Neural cell (in vitro differentiated cells): ENCODE results near the gene PORCN. TPM values are rescaled to one million over a fixed set of nuclear protein-coding genes. Genes with fewer than 3 reads are reported as not detected.

Source experiments
- H2AFZ ChIP-seq: fragments of 200-600, 300-800 bp; sonication (generic), shearing (Covaris generic); 2 replicates; pipeline ENCODE4 v1.6.0; 2014; ENCODE audit warnings: low read depth, mild to moderate bottlenecking, antibody characterized with exemption, low read length, moderate library complexity
- H3F3A ChIP-seq: fragments of 200-600 bp; shearing (Covaris generic); 2 replicates; pipeline ENCODE4 v1.6.1; 2016; ENCODE audit warnings: mild to moderate bottlenecking, moderate library complexity, mixed read lengths, antibody characterized with exemption, low read length; ENCODE audit not compliant: insufficient read depth, poor library complexity, severe bottlenecking
- H3K27ac ChIP-seq: fragments of 200-600, 300-800 bp; sonication (generic), shearing (Covaris generic); 2 replicates; pipeline ENCODE4 v1.5.1; 2014; ENCODE audit warnings: mild to moderate bottlenecking, low read length, moderate library complexity
- H3K27me3 ChIP-seq: fragments of 300-800, 200-600 bp; sonication (generic), shearing (Covaris generic); 2 replicates; pipeline ENCODE4 v1.6.0; 2014; ENCODE audit warnings: mild to moderate bottlenecking, low read depth, low read length, moderate library complexity; ENCODE audit not compliant: insufficient read depth
- H3K36me3 ChIP-seq: fragments of 300-800, 200-600 bp; sonication (generic), shearing (Covaris generic); 2 replicates; pipeline ENCODE4 v1.5.1; 2014; ENCODE audit warnings: mild to moderate bottlenecking, antibody characterized with exemption, low read length, moderate library complexity; ENCODE audit not compliant: insufficient read depth
- H3K4me2 ChIP-seq: fragments of 300-800, 200-600 bp; sonication (generic), shearing (Covaris generic); 2 replicates; pipeline ENCODE4 v1.6.0; 2014; ENCODE audit warnings: mild to moderate bottlenecking, low read length
- H3K4me3 ChIP-seq: fragments of 300-800, 200-600 bp; sonication (generic), shearing (Covaris generic); 2 replicates; pipeline ENCODE4 v1.5.1; 2014; ENCODE audit warnings: mild to moderate bottlenecking, low read length, moderate library complexity
- H3K79me2 ChIP-seq: fragments of 200-600 bp; shearing (Covaris generic); replicated peaks from 2 replicates; pipeline ENCODE4 v1.6.0; 2014; ENCODE audit warnings: mild to moderate bottlenecking, low read length, moderate library complexity; ENCODE audit not compliant: insufficient read depth
- H3K9ac ChIP-seq: fragments of 300-800, 200-600 bp; sonication (generic), shearing (Covaris generic); 2 replicates; pipeline ENCODE4 v1.6.1; 2016; ENCODE audit warnings: mild to moderate bottlenecking, low read length, mixed read lengths
- H3K9me2 ChIP-seq: fragments of 200-600 bp; shearing (Covaris generic); 2 replicates; pipeline ENCODE4 v1.6.1; 2016; ENCODE audit warnings: mild to moderate bottlenecking, low read length, mixed read lengths; ENCODE audit not compliant: insufficient read depth
- H3K9me3 ChIP-seq: fragments of 200-600, 300-800 bp; sonication (generic), shearing (Covaris generic); 2 replicates; pipeline ENCODE4 v1.6.1; 2016; ENCODE audit warnings: mild to moderate bottlenecking, mixed run types, low read length, moderate library complexity, mixed read lengths
- H4K20me1 ChIP-seq: fragments of 200-600 bp; shearing (Covaris generic); 2 replicates; pipeline ENCODE4 v1.6.1; 2016; ENCODE audit warnings: mild to moderate bottlenecking, mixed run types; ENCODE audit not compliant: insufficient read depth
- EP300 ChIP-seq: fragments of 450-650 bp; conservative IDR thresholded peaks from 2 replicates; pipeline ENCODE4 v1.6.1; 2014; ENCODE audit warnings: antibody characterized with exemption, mild to moderate bottlenecking, moderate library complexity; ENCODE audit not compliant: poor library complexity, severe bottlenecking
- EZH2 ChIP-seq: fragments of 200-600, 300-800 bp; shearing (Covaris generic), sonication (generic); IDR thresholded peaks from 2 replicates; pipeline ENCODE4 v1.6.1; 2014; ENCODE audit warnings: antibody characterized with exemption, low read length, borderline replicate concordance, mild to moderate bottlenecking; ENCODE audit not compliant: insufficient read depth, poor library complexity, severe bottlenecking
- MXI1 ChIP-seq: fragments of 450-650 bp; conservative IDR thresholded peaks from 2 replicates; pipeline ENCODE4 v1.6.1; 2014; ENCODE audit warnings: antibody characterized with exemption, mild to moderate bottlenecking; ENCODE audit not compliant: poor library complexity, severe bottlenecking
- POLR2AphosphoS5 ChIP-seq: IDR thresholded peaks from 2 replicates; pipeline ENCODE4 v1.6.1; 2012
- RAD21 ChIP-seq: fragments of 450-650 bp; conservative IDR thresholded peaks from 2 replicates; pipeline ENCODE4 v1.6.1; 2014; ENCODE audit warnings: antibody characterized with exemption, mild to moderate bottlenecking, moderate library complexity
- REST ChIP-seq: IDR thresholded peaks from 2 replicates; pipeline ENCODE4 v1.6.1; 2012; ENCODE audit warnings: borderline replicate concordance
- SMC3 ChIP-seq: fragments of 450-650 bp; conservative IDR thresholded peaks from 2 replicates; pipeline ENCODE4 v1.6.1; 2014; ENCODE audit warnings: antibody characterized with exemption, mild to moderate bottlenecking, moderate library complexity; ENCODE audit not compliant: poor library complexity
- TAF1 ChIP-seq: IDR thresholded peaks from 2 replicates; pipeline ENCODE4 v1.6.1; 2012; ENCODE audit warnings: low read depth
- polyA plus RNA-seq: library from polyadenylated mRNA; depleted of rRNA; stranded (reverse); fragments of >200 nt; gene quantifications from 2 replicates; pipeline ENCODE4 v1.2.3, GENCODE V29; 2014
- TF ChIP-seq, protein P1 (sequence below): fragments of 450-650 bp; IDR thresholded peaks from 2 replicates; pipeline ENCODE4 v1.5.1; 2014; ENCODE audit warnings: antibody characterized with exemption, mild to moderate bottlenecking, moderate library complexity; ENCODE audit not compliant: poor library complexity, severe bottlenecking

PORCN gene
- polyA plus RNA-seq, 1 donor from 2014 or later = 29.8 TPM

- Histone ChIP-seq H3K27ac (no peak overlapping the region), H3K4me2 (peak overlapping the region; percentile 51), H3K79me2 (peaks cover 11% of the 10 kb centered on the region), H3K4me3 (peak overlapping the region; percentile 87), H3K27me3 (no peaks in the 10 kb centered on the region), H3K9me3 (no peaks in the 10 kb centered on the region), H4K20me1 (no peaks in the 10 kb centered on the region), H3K9ac (peak overlapping the region; percentile 89), H3F3A (no peaks in the 10 kb centered on the region), H3K36me3 (no peaks in the 10 kb centered on the region), H2AFZ (no peak overlapping the region), H3K9me2 (no peaks in the 10 kb centered on the region)
- TF ChIP-seq, protein P1, sequence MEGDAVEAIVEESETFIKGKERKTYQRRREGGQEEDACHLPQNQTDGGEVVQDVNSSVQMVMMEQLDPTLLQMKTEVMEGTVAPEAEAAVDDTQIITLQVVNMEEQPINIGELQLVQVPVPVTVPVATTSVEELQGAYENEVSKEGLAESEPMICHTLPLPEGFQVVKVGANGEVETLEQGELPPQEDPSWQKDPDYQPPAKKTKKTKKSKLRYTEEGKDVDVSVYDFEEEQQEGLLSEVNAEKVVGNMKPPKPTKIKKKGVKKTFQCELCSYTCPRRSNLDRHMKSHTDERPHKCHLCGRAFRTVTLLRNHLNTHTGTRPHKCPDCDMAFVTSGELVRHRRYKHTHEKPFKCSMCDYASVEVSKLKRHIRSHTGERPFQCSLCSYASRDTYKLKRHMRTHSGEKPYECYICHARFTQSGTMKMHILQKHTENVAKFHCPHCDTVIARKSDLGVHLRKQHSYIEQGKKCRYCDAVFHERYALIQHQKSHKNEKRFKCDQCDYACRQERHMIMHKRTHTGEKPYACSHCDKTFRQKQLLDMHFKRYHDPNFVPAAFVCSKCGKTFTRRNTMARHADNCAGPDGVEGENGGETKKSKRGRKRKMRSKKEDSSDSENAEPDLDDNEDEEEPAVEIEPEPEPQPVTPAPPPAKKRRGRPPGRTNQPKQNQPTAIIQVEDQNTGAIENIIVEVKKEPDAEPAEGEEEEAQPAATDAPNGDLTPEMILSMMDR = no peak
- no peak for TF ChIP-seq MXI1
- no peak for TF ChIP-seq EZH2
- TF ChIP-seq REST = no peak
- no peak for TF ChIP-seq SMC3
- TF ChIP-seq EP300 = no peak
Observed at GRCh38 chrX:48476919-48477318, 31.9 kb upstream of the PORCN start.

- no peaks in the 10 kb centered on the region for H3F3A ChIP-seq
- no peaks in the 10 kb centered on the region for H3K27me3 ChIP-seq
- no peak overlapping the region for H3K27ac ChIP-seq
- H3K36me3 ChIP-seq = no peaks in the 10 kb centered on the region
- no peaks in the 10 kb centered on the region for H4K20me1 ChIP-seq
- H3K4me2 ChIP-seq = no peak overlapping the region
- peak overlapping the region; percentile 87 for H3K4me3 ChIP-seq
- no peaks in the 10 kb centered on the region for H3K9me3 ChIP-seq
- no peak overlapping the region for H2AFZ ChIP-seq
- H3K9ac ChIP-seq = no peak overlapping the region
- H3K79me2 ChIP-seq = peaks cover 11% of the 10 kb centered on the region
- no peak for TF ChIP-seq RAD21
- no peak for TF ChIP-seq EP300
- TF ChIP-seq REST = no peak
- TF ChIP-seq TAF1 = no peak
- TF ChIP-seq, protein P1 = no peak
- TF ChIP-seq POLR2AphosphoS5 = no peak
- TF ChIP-seq SMC3 = no peak
- TF ChIP-seq EZH2 = no peak
- TF ChIP-seq MXI1 = no peak
- H3K9me2 ChIP-seq = no peaks in the 10 kb centered on the region
Observed at GRCh38 chrX:48477960-48478755, 30.6 kb upstream of the PORCN start.
